Measurements from ENCODE around the gene MRPL45. TPM values are rescaled to one million over a fixed set of nuclear protein-coding genes. Genes with fewer than 3 reads are reported as not detected.

The MRPL45 gene
- total and polyA plus RNA-seq, 9 of the 15 experiments (the other 6 are each of a cell fraction or from before 2014, with no cell fraction given): 48.4 to 228 (median 76.8) TPM

- 2% methylated on average over 27 of the region's 84 CpGs for WGBS (ENCODE audit: insufficient coverage, low coverage, missing lambda C conversion rate)
- ChIA-PET POLR2A (interaction anchor here (0.6 to 3.5 kb wide), 6 partner anchors 10 to 84 kb away, joined by 3 to 34 read pairs (median 6); no protein-coding TSS in a partner anchor), CTCF (ENCODE audit: low intra/inter-chr PET ratio) (interaction anchor here (3.8 kb wide), 1 partner anchor 63 kb away, joined by 42 read pairs; no protein-coding TSS in a partner anchor)
- no peaks in the 10 kb centered on the region for H3K27me3 ChIP-seq (ENCODE audit: control insufficient read depth in 2 of 2, insufficient read depth in 2 of 2, low read length in 2 of 2)
- H3K36me3 ChIP-seq (ENCODE audit: control insufficient read depth, insufficient read depth, low read length): no peaks in the 10 kb centered on the region
- H4K20me1 ChIP-seq (replicated peaks; ENCODE audit: control insufficient read depth, insufficient read depth, low read length): peaks cover 5% of the 10 kb centered on the region; the same call in 1 of the 2 replicates
- peaks cover 16% of the 10 kb centered on the region for H3K79me2 ChIP-seq (ENCODE audit: control insufficient read depth, insufficient read depth, low read length)
- peak within 1 kb of the TSS; percentile 91 for H2AFZ ChIP-seq (ENCODE audit: low read depth, low read length)
- in situ Hi-C loops (cut with MboI): no loop called here
- FAIRE-seq (no peak), DNase-seq (ENCODE audit: extremely low read depth in 1 of 4, low spot score in 3 of 4) (peak; percentile 92 to 96 (median 96)), ATAC-seq (peak; percentile 89)
- H3K9ac ChIP-seq (ENCODE audit: insufficient read depth in 1 of 2, low read depth in 2 of 2, low read length in 2 of 2): peak within 1 kb of the TSS; percentile 72 to 91
- intact Hi-C loops (cut with micrococcal nuclease): loop anchor here (5.0 kb wide), 1 partner anchor 316 kb away; no protein-coding TSS in a partner anchor
- peak within 1 kb of the TSS; percentile 88 for H3K4me2 ChIP-seq (ENCODE audit: insufficient read depth, low read length)
- H3K4me3 ChIP-seq: peak within 1 kb of the TSS; percentile 73
- TSS peak; percentile 82 for BruUV-seq (replicated peaks)
- no peaks in the 10 kb centered on the region for H3K9me3 ChIP-seq (replicated peaks; ENCODE audit: control insufficient read depth, insufficient read depth, low read depth, low read length)
- no peaks in the 10 kb centered on the region for H3K9me1 ChIP-seq (ENCODE audit: control insufficient read depth, insufficient read depth, low read length)
- peak within 1 kb of the TSS; percentile 84 for H3K27ac ChIP-seq (ENCODE audit: extremely low read depth, low read depth, low read length)
- H3K4me1 ChIP-seq (replicated peaks in 1 of 2; ENCODE audit: control insufficient read depth in 2 of 2, insufficient read depth in 2 of 2, low read length in 2 of 2): peaks cover 22 to 23% of the 10 kb centered on the region in 2 experiments; a peak in 4 of 5 replicates
- TF ChIP-seq ZSCAN29 (IDR thresholded peaks at IDR 0.05): no peak
- no peak for TF ChIP-seq MBD1 (CRISPR knock-in tag; IDR thresholded peaks at IDR 0.05)
- TF ChIP-seq KLF13 (tag; IDR thresholded peaks at IDR 0.05; ENCODE audit: borderline replicate concordance, low read depth): no peak
- peak; percentile 68 to 80 for TF ChIP-seq MAZ (CRISPR knock-in tag; conservative IDR thresholded peaks at IDR 0.05 in 1 of 2, IDR thresholded peaks at IDR 0.05 in 1 of 2)
- TF ChIP-seq POLR2B (IDR thresholded peaks at IDR 0.05; ENCODE audit: low read depth, partially characterized antibody): peak; percentile 89
- no peak for TF ChIP-seq IFI16 (CRISPR knock-in tag; IDR thresholded peaks at IDR 0.05)
- TF ChIP-seq ZBTB2 (IDR thresholded peaks at IDR 0.05): peak; percentile 78
- TF ChIP-seq CREB3L1 (IDR thresholded peaks at IDR 0.05; ENCODE audit: borderline replicate concordance, low read depth): peak; percentile 63; the same call in 1 of the 2 replicates
- no peak for TF ChIP-seq CREBBP (IDR thresholded peaks at IDR 0.05; ENCODE audit: low read depth, low read length)
- TF ChIP-seq FOSL1 (tag; conservative IDR thresholded peaks at IDR 0.05): peak; percentile 7; the same call in 1 of the 2 replicates
- no peak for TF ChIP-seq CHD4 (IDR thresholded peaks at IDR 0.05; ENCODE audit: insufficient read depth, insufficient replicate concordance, low read depth, low read length, poor library complexity, severe bottlenecking)
- TF ChIP-seq ZNF583 (CRISPR knock-in tag; IDR thresholded peaks at IDR 0.05): no peak
- TF ChIP-seq E2F1 (CRISPR knock-in tag; IDR thresholded peaks at IDR 0.05): no peak
These were observed 54.6 kb downstream of the MRPL45 start, which contains the start of gene SOCS7 for GRCh38 chr17:38351412-38352222. TSS of gene SOCS7 (plus strand) at chr17:38351844. CDS start at chr17:38352053, 209 bp downstream.

Data from K562 (cell line).